ENCODE results near the gene KCNH1.

The KCNH1 gene

DNA sequence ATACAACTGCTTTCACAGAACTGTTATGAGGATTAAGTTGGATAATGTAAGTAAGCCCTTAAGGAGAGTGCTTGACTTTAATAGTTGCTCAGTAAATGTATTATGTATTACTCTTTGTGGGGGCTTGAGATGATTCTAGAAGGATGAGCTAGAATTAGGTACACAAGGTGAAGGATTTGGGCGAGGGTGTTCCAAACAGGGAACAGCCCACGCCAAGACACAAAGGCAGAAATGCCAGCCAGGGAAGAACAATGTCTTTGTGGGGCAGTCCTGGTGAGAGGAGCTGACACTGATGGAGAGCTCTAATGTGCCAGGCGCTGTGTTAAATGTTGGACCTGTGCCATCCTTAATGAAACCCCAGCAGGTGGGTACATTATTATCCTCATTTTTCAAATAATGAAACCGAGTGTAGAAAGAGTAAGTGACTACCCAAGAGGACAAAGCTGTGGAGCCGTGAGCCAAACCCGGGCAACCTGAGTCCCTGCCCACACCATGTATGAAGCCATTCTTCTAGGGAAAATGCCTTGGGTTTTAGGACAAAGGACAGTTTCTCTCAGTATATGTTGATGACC lies 442.8 kb downstream of the KCNH1 start:
- Histone ChIP-seq H3K4me1 (ENCODE audit: control insufficient read depth, insufficient read depth, low read length) (no peaks in the 10 kb centered on the region), H3K9ac (ENCODE audit: low read length) (no peak overlapping the region), H3K36me3 (ENCODE audit: control insufficient read depth, insufficient read depth, low read length) (no peaks in the 10 kb centered on the region), H3K9me3 (ENCODE audit: control insufficient read depth, low read length) (no peaks in the 10 kb centered on the region), H3K4me3 (ENCODE audit: low read length) (no peak overlapping the region), H3K27me3 (ENCODE audit: control insufficient read depth, insufficient read depth, low read length) (no peaks in the 10 kb centered on the region)

DNA sequence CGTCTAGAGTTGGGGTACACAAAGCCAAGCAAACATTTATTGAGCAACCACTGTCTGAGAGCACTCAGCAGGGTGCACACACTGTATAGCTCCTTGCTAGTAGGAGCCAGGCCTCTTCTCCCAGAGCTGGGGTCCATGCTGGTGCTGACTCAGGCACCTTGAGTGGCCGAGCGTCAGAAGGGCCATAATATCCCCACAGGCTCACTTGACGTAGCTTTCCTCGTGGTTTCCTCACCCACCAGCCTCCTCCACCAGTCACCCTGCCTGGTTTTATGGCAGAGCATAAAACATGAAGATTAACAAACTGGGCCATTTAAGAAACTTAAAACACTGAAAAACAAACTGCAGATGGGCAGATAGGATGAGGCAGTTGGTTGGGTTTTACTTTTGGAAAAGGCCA lies 443.7 kb downstream of the KCNH1 start:
- Histone ChIP-seq H3K9ac (ENCODE audit: low read length) (no peak overlapping the region), H3K9me3 (ENCODE audit: control insufficient read depth, low read length) (no peaks in the 10 kb centered on the region), H3K27me3 (ENCODE audit: control insufficient read depth, insufficient read depth, low read length) (no peaks in the 10 kb centered on the region), H3K4me1 (ENCODE audit: control insufficient read depth, insufficient read depth, low read length) (no peaks in the 10 kb centered on the region), H3K36me3 (ENCODE audit: control insufficient read depth, insufficient read depth, low read length) (no peaks in the 10 kb centered on the region), H3K4me3 (ENCODE audit: low read length) (no peak overlapping the region)

DNA sequence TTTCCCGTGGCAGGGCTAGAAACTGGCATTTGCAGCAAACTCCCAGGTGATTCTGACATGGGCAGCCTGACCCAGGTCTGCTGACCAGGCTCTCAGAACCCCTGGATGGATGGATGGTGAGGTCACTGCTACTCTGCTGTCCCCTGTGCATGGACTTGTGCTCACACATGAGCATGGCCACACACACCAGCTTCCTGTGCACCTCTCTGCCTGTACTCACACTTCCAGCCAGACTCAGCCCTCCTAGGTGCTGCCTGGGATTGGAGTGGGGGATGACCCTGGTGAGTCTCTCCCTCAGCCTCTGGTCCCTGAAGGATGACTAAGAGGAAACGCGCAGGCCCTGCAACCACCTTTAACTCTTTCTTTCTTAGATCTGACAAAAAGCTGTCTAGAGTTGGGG lies 444.1 kb downstream of the KCNH1 start:
- H3K27me3 ChIP-seq (ENCODE audit: control insufficient read depth, insufficient read depth, low read length), result no peaks in the 10 kb centered on the region
- no peak overlapping the region for H3K9ac ChIP-seq (ENCODE audit: low read length)
- H3K9me3 ChIP-seq (ENCODE audit: control insufficient read depth, low read length), result no peaks in the 10 kb centered on the region
- no peaks in the 10 kb centered on the region for H3K4me1 ChIP-seq (ENCODE audit: control insufficient read depth, insufficient read depth, low read length)
- H3K36me3 ChIP-seq (ENCODE audit: control insufficient read depth, insufficient read depth, low read length), result no peaks in the 10 kb centered on the region
- no peak overlapping the region for H3K4me3 ChIP-seq (ENCODE audit: low read length)

DNA sequence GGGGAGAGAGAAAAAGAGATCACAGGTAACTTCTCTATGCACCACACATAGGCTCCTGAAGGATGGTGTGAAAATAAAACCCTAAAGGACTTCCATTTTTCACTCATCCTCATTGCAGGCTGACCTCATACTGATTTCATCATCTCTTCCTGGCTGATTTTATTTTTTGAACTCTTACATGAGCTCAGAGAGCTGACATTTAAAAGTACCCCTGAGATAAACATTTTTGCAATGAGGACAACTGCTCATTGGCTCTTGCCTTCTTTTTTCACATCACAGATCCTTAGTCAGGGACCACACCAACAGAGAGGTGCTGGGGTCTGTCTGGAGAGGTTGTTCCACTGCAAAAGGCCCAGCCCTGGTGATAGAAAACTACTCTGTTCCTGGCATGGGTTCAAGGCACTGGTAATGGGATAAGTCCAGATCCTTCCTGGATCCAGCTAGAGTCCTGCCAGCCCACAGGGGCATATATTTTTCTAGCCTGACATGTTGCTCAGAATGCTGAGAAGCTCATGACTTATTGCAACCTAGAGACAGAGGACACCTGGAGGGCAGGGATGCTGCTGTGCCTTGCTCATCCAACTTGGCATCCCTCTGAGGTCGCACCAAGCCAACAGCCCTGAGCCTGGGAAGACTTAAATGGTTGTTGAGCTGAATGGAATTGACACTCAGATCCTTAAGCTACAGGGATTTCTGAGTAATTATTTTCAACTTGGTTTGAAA lies 445.3 kb downstream of the KCNH1 start:
- Histone ChIP-seq H3K9me3 (ENCODE audit: control insufficient read depth, low read length) (no peaks in the 10 kb centered on the region), H3K9ac (ENCODE audit: low read length) (no peak overlapping the region), H3K36me3 (ENCODE audit: control insufficient read depth, insufficient read depth, low read length) (no peaks in the 10 kb centered on the region), H3K4me3 (ENCODE audit: low read length) (no peak overlapping the region), H3K27me3 (ENCODE audit: control insufficient read depth, insufficient read depth, low read length) (no peaks in the 10 kb centered on the region), H3K4me1 (ENCODE audit: control insufficient read depth, insufficient read depth, low read length) (no peaks in the 10 kb centered on the region)

DNA sequence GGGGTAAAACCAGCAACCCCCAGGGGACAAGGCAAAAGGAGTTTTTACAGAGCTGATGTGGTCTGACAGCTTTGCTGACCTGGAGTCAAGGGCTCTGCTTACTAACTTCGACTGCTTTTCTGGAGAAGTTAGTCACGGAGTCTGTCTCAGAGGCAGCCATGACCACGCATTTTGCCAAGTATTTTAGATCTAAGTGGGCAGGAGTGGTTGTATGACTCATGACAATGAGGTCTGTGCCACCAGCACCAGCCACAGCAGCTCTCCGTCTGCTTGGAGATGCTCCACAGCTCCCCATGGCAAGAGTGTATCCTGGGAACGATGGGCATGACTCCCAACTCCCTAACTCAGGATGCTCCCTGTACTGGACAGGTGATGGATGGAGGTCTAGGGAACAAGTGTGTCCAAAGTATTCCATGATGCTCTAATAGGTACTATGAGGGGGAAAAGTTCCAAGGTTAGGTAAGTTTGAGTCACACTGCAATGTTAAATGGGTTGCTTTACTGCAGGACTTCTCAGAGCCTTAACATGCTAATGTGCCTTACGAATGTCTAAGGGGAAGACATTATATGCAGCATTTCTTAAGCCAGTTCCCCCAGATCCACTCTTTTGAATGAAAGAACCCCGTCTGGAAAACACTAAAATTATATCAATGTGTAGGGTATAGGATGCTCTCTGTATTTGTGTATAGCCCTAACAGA lies 446.2 kb downstream of the KCNH1 start:
- Histone ChIP-seq H3K36me3 (ENCODE audit: control insufficient read depth, insufficient read depth, low read length) (no peaks in the 10 kb centered on the region), H3K4me3 (ENCODE audit: low read length) (no peak overlapping the region), H3K4me1 (ENCODE audit: control insufficient read depth, insufficient read depth, low read length) (no peaks in the 10 kb centered on the region), H3K9me3 (ENCODE audit: control insufficient read depth, low read length) (no peaks in the 10 kb centered on the region), H3K27me3 (ENCODE audit: control insufficient read depth, insufficient read depth, low read length) (no peaks in the 10 kb centered on the region), H3K9ac (ENCODE audit: low read length) (no peak overlapping the region)

DNA sequence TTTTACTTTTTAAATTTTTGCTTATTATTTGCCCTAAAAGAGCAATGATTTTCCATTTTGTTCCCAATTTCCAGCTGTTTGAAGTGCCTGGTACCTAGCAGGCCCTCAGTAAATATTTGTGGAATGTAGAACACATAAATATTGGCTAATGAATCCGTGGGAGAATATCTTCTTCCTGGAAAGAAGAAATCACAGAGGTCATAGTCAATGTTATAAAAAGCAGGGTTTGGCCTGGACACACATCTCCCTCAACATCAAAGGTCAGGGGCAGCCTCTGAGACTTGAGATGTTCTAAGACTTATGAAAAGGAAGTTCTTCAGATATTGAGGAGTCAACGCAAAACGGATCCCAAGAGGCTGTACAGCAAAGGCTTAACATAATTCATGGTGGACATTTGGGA lies 447.1 kb downstream of the KCNH1 start:
- no peak overlapping the region for H3K9ac ChIP-seq (ENCODE audit: low read length)
- no peaks in the 10 kb centered on the region for H3K36me3 ChIP-seq (ENCODE audit: control insufficient read depth, insufficient read depth, low read length)
- H3K4me1 ChIP-seq (ENCODE audit: control insufficient read depth, insufficient read depth, low read length), result no peaks in the 10 kb centered on the region
- H3K4me3 ChIP-seq (ENCODE audit: low read length), result no peak overlapping the region
- no peaks in the 10 kb centered on the region for H3K27me3 ChIP-seq (ENCODE audit: control insufficient read depth, insufficient read depth, low read length)
- H3K9me3 ChIP-seq (ENCODE audit: control insufficient read depth, low read length), result no peaks in the 10 kb centered on the region

DNA sequence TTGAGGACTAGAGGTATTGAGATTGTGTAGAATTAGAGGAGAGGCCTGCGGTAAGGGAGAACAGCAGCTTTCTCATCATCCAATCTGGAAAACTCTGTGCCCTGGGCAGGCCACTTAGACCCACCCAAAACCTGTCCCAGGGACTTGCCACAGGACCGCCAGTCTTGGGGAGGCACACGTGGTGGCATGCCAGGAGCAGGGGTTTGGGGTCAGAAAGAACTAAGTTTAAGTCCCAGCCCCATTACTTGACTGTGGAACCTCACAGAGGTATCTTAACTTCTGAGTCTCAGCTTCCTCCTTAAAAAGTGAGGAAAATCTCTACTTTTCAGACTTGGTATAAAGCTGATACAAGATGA lies 448.7 kb downstream of the KCNH1 start:
- Histone ChIP-seq H3K4me3 (ENCODE audit: low read length) (no peak overlapping the region), H3K36me3 (ENCODE audit: control insufficient read depth, insufficient read depth, low read length) (no peaks in the 10 kb centered on the region), H3K9me3 (ENCODE audit: control insufficient read depth, low read length) (no peaks in the 10 kb centered on the region), H3K9ac (ENCODE audit: low read length) (no peak overlapping the region), H3K4me1 (ENCODE audit: control insufficient read depth, insufficient read depth, low read length) (no peaks in the 10 kb centered on the region), H3K27me3 (ENCODE audit: control insufficient read depth, insufficient read depth, low read length) (no peaks in the 10 kb centered on the region)

DNA sequence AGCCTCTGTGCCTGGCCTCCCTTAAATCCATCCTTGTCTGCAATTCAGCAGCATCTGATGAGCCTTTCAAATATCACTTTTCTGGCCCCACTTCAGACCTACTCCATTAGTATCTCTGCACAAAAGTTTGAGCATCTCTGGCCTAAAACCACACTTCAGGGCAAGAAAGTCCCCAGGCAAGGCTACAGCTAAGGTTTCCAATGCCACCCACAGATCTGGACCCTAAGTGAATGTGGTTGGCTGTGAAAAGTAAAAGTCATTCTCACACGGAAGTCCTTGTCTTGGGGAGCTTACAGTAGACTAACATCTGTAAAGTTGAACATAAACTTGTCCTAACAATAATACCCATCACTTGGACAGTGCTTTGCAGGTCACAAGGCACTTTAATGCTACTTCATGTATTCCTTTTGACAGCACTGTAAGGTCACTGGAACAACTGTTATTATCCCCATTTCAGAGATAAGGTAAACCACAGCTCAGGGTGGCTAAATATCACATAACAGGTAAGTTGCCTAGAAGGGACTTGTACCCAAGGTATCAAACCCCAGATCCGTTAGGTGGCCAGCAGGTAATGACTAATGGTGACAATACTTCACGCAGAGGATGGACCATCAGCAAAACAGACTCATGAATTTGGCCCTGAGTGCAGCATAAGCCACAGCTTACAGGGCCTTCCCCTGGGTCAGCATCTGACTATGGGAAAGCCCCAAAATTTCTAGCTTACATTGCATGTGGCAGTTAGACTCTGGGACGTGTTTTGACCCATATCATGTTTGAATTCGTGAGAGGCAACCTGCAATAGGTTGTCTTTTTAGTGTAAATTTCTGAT lies 449.3 kb downstream of the KCNH1 start:
- H3K36me3 ChIP-seq (ENCODE audit: control insufficient read depth, insufficient read depth, low read length), result no peaks in the 10 kb centered on the region
- H3K9ac ChIP-seq (ENCODE audit: low read length), result no peak overlapping the region
- no peaks in the 10 kb centered on the region for H3K27me3 ChIP-seq (ENCODE audit: control insufficient read depth, insufficient read depth, low read length)
- H3K9me3 ChIP-seq (ENCODE audit: control insufficient read depth, low read length), result no peaks in the 10 kb centered on the region
- no peaks in the 10 kb centered on the region for H3K4me1 ChIP-seq (ENCODE audit: control insufficient read depth, insufficient read depth, low read length)
- no peak overlapping the region for H3K4me3 ChIP-seq (ENCODE audit: low read length)

DNA sequence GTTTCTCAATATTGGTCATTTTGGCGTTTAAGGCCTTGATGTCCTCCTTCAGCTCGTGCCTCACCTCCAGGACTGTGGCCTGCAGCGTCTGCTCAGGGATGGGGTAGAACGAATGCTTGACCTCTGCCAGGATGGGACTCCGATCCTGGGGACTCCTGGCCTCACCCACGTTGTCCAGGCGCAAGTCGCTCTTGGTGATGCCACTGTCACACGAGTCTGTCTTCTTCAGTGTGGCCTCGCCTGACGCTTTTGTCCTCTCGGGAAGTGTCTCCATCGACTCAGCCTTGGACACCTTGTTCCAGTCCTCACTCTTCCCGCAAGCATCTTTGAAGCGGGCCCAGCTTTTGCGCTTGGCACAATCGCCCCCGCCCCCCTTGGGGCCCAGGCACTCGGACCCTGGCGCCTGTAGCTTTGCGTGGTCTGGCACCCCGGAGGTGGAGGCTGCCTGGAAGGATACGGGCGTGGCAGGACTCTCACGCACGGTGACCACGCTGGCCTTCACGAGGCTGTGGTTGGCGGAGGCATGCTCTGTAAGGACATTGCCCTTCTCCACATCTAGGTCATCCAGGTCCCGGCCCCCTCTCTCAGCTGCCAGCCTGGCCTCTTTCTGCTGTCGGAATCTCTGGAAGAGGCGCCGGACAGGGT lies 450.4 kb downstream of the KCNH1 start:
- no peaks in the 10 kb centered on the region for H3K4me1 ChIP-seq (ENCODE audit: control insufficient read depth, insufficient read depth, low read length)
- no peak overlapping the region for H3K4me3 ChIP-seq (ENCODE audit: low read length)
- H3K27me3 ChIP-seq (ENCODE audit: control insufficient read depth, insufficient read depth, low read length), result no peaks in the 10 kb centered on the region
- H3K9me3 ChIP-seq (ENCODE audit: control insufficient read depth, low read length), result no peaks in the 10 kb centered on the region
- no peak overlapping the region for H3K9ac ChIP-seq (ENCODE audit: low read length)
- H3K36me3 ChIP-seq (ENCODE audit: control insufficient read depth, insufficient read depth, low read length), result no peaks in the 10 kb centered on the region

DNA sequence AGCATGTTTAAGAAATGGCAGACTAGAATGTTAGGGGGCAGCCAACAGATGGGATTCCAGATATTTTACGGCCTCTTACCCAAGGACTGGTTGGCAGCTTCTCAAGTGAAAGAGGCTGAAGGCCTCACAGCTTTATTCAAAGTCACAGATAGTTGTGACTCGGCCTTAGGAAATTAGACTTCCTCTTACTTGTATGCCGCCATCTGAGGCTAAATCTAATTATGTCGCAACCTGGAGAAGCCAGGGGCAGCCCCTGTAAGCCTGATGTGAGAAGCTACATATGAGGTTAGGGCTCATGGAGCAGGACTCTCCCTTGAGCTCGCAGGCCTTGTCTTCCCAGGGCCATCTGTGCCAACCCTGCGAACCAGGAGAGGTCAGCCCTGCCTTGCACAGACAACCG lies 452.8 kb downstream of the KCNH1 start:
- no peak overlapping the region for H3K4me3 ChIP-seq (ENCODE audit: low read length)
- no peaks in the 10 kb centered on the region for H3K4me1 ChIP-seq (ENCODE audit: control insufficient read depth, insufficient read depth, low read length)
- no peaks in the 10 kb centered on the region for H3K36me3 ChIP-seq (ENCODE audit: control insufficient read depth, insufficient read depth, low read length)
- H3K9me3 ChIP-seq (ENCODE audit: control insufficient read depth, low read length), result no peaks in the 10 kb centered on the region
- H3K27me3 ChIP-seq (ENCODE audit: control insufficient read depth, insufficient read depth, low read length), result no peaks in the 10 kb centered on the region
- no peak overlapping the region for H3K9ac ChIP-seq (ENCODE audit: low read length)

DNA sequence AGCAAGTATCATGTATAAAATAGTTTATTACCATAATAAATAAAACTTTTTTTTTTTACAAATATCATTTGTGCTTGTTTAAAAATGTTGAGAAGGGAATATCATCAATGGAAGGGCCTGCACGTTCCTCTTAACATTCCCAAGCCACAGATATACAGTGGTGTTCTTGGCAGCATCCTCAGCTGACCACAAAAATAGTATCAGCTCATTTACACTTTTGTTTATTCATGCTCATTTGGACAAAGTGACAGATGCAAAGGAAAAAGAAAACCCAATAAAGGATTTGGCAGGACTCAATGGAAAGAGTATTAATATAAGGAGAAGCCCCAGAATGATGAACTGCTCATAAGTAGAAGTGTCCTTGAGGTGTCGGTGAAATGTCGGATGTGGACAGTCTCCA lies 455.6 kb downstream of the KCNH1 start:
- no peaks in the 10 kb centered on the region for H3K9me3 ChIP-seq (ENCODE audit: control insufficient read depth, low read length)
- H3K27me3 ChIP-seq (ENCODE audit: control insufficient read depth, insufficient read depth, low read length), result no peaks in the 10 kb centered on the region
- H3K4me3 ChIP-seq (ENCODE audit: low read length), result no peak overlapping the region
- H3K36me3 ChIP-seq (ENCODE audit: control insufficient read depth, insufficient read depth, low read length), result no peaks in the 10 kb centered on the region
- H3K9ac ChIP-seq (ENCODE audit: low read length), result no peak overlapping the region
- H3K4me1 ChIP-seq (ENCODE audit: control insufficient read depth, insufficient read depth, low read length), result no peaks in the 10 kb centered on the region
